Measurements from ENCODE around the gene CCDC181.

The CCDC181 gene

GRCh38 chr1:169363046-169363730, 64.1 kb downstream of the CCDC181 start:
- no peak overlapping the region for H3K27ac ChIP-seq

GRCh38 chr1:169361281-169361680, 66.0 kb downstream of the CCDC181 start:
- no peak overlapping the region for H3K27ac ChIP-seq
- H3K9me3 ChIP-seq (ENCODE audit: low read depth, low read length): no peaks in the 10 kb centered on the region
- H3K36me3 ChIP-seq (ENCODE audit: insufficient read depth, low read length): no peaks in the 10 kb centered on the region
- no peak overlapping the region for H3K4me3 ChIP-seq
- DNase-seq (ENCODE audit: low read depth, low spot score): no peak
- TF ChIP-seq EZH2 (IDR thresholded peaks at IDR 0.05): no peak
- no peak for TF ChIP-seq FOXP2 (optimal IDR thresholded peaks at IDR 0.05; ENCODE audit: control extremely low read depth, extremely low read length, insufficient read depth)
- no peak for TF ChIP-seq POLR2AphosphoS5 (IDR thresholded peaks at IDR 0.05; ENCODE audit: borderline replicate concordance, low read depth, low read length)
- no peak overlapping the region for H3K9ac ChIP-seq (ENCODE audit: insufficient read length)

More at GRCh38 chr1:169363046-169363730, 64.1 kb downstream of the CCDC181 start:
- Histone ChIP-seq H3K4me3 (no peak overlapping the region), H3K36me3 (ENCODE audit: insufficient read depth, low read length) (no peaks in the 10 kb centered on the region), H3K9ac (ENCODE audit: insufficient read length) (no peak overlapping the region), H3K9me3 (ENCODE audit: low read depth, low read length) (no peaks in the 10 kb centered on the region)
- TF ChIP-seq POLR2AphosphoS5 (IDR thresholded peaks at IDR 0.05; ENCODE audit: borderline replicate concordance, low read depth, low read length) (no peak), FOXP2 (optimal IDR thresholded peaks at IDR 0.05; ENCODE audit: control extremely low read depth, extremely low read length, insufficient read depth) (no peak), EZH2 (IDR thresholded peaks at IDR 0.05) (no peak)
- DNase-seq (ENCODE audit: low read depth, low spot score): no peak

- no peaks in the 10 kb centered on the region for H3K9me3 ChIP-seq (ENCODE audit: low read depth, low read length)
- no peaks in the 10 kb centered on the region for H3K36me3 ChIP-seq (ENCODE audit: insufficient read depth, low read length)
These were observed 66.9 kb downstream of the CCDC181 start for GRCh38 chr1:169360415-169360814.

GRCh38 chr1:169348383-169349036, 78.8 kb downstream of the CCDC181 start:
- H3K27ac ChIP-seq: no peak overlapping the region
- H3K9ac ChIP-seq (ENCODE audit: insufficient read length): no peak overlapping the region
- H3K9me3 ChIP-seq (ENCODE audit: low read depth, low read length): no peaks in the 10 kb centered on the region
- H3K36me3 ChIP-seq (ENCODE audit: insufficient read depth, low read length): no peaks in the 10 kb centered on the region
- TF ChIP-seq EZH2 (IDR thresholded peaks at IDR 0.05): no peak
- no peak for TF ChIP-seq FOXP2 (optimal IDR thresholded peaks at IDR 0.05; ENCODE audit: control extremely low read depth, extremely low read length, insufficient read depth)
- no peak for TF ChIP-seq POLR2AphosphoS5 (IDR thresholded peaks at IDR 0.05; ENCODE audit: borderline replicate concordance, low read depth, low read length)
- no peak overlapping the region for H3K4me3 ChIP-seq
- DNase-seq (ENCODE audit: low read depth, low spot score): peak; percentile 58

More at GRCh38 chr1:169360415-169360814, 66.9 kb downstream of the CCDC181 start:
- H3K4me3 ChIP-seq: no peak overlapping the region
- H3K27ac ChIP-seq: no peak overlapping the region
- TF ChIP-seq POLR2AphosphoS5 (IDR thresholded peaks at IDR 0.05; ENCODE audit: borderline replicate concordance, low read depth, low read length): no peak
- no peak for TF ChIP-seq FOXP2 (optimal IDR thresholded peaks at IDR 0.05; ENCODE audit: control extremely low read depth, extremely low read length, insufficient read depth)
- no peak for TF ChIP-seq EZH2 (IDR thresholded peaks at IDR 0.05)
- no peak for DNase-seq (ENCODE audit: low read depth, low spot score)
- no peak overlapping the region for H3K9ac ChIP-seq (ENCODE audit: insufficient read length)

GRCh38 chr1:169347688-169348382, 79.4 kb downstream of the CCDC181 start:
- H3K9me3 ChIP-seq (ENCODE audit: low read depth, low read length): no peaks in the 10 kb centered on the region
- H3K4me3 ChIP-seq: no peak overlapping the region
- no peak for DNase-seq (ENCODE audit: low read depth, low spot score)
- H3K27ac ChIP-seq: no peak overlapping the region
- TF ChIP-seq FOXP2 (optimal IDR thresholded peaks at IDR 0.05; ENCODE audit: control extremely low read depth, extremely low read length, insufficient read depth) (no peak), EZH2 (IDR thresholded peaks at IDR 0.05) (no peak), POLR2AphosphoS5 (IDR thresholded peaks at IDR 0.05; ENCODE audit: borderline replicate concordance, low read depth, low read length) (no peak)
- H3K9ac ChIP-seq (ENCODE audit: insufficient read length): no peak overlapping the region
- no peaks in the 10 kb centered on the region for H3K36me3 ChIP-seq (ENCODE audit: insufficient read depth, low read length)

- no peak for DNase-seq (ENCODE audit: low read depth, low spot score)
- Histone ChIP-seq H3K9me3 (ENCODE audit: low read depth, low read length) (no peaks in the 10 kb centered on the region), H3K36me3 (ENCODE audit: insufficient read depth, low read length) (no peaks in the 10 kb centered on the region), H3K9ac (ENCODE audit: insufficient read length) (no peak overlapping the region), H3K27ac (no peak overlapping the region), H3K4me3 (no peak overlapping the region)
- TF ChIP-seq EZH2 (IDR thresholded peaks at IDR 0.05) (no peak), POLR2AphosphoS5 (IDR thresholded peaks at IDR 0.05; ENCODE audit: borderline replicate concordance, low read depth, low read length) (no peak), FOXP2 (optimal IDR thresholded peaks at IDR 0.05; ENCODE audit: control extremely low read depth, extremely low read length, insufficient read depth) (no peak)
These were observed 81.2 kb downstream of the CCDC181 start for GRCh38 chr1:169346036-169346589.

GRCh38 chr1:169345511-169345910, 81.8 kb downstream of the CCDC181 start:
- H3K9me3 ChIP-seq (ENCODE audit: low read depth, low read length): no peaks in the 10 kb centered on the region
- no peak overlapping the region for H3K9ac ChIP-seq (ENCODE audit: insufficient read length)
- no peak for TF ChIP-seq EZH2 (IDR thresholded peaks at IDR 0.05)
- TF ChIP-seq FOXP2 (optimal IDR thresholded peaks at IDR 0.05; ENCODE audit: control extremely low read depth, extremely low read length, insufficient read depth): no peak
- no peak for TF ChIP-seq POLR2AphosphoS5 (IDR thresholded peaks at IDR 0.05; ENCODE audit: borderline replicate concordance, low read depth, low read length)
- DNase-seq (ENCODE audit: low read depth, low spot score): no peak
- no peaks in the 10 kb centered on the region for H3K36me3 ChIP-seq (ENCODE audit: insufficient read depth, low read length)
- no peak overlapping the region for H3K4me3 ChIP-seq
- H3K27ac ChIP-seq: no peak overlapping the region
